ENCODE results near the gene SPARCL1. TPM values are rescaled to one million over a fixed set of nuclear protein-coding genes. Genes with fewer than 3 reads are reported as not detected.

SPARCL1 gene
- polyA plus RNA-seq, 3 donors, result not detected

GRCh38 chr4:87557348-87557747 lies 28.2 kb upstream of the SPARCL1 start:
- Mint-ChIP-seq H3K4me1 (peaks cover 6% of the 10 kb centered on the region), H3K9me3 (no peaks in the 10 kb centered on the region), H3K27me3 (ENCODE audit: low read depth in 3 of 3) (peaks cover 0 to 1% (median 0%) of the 10 kb centered on the region in 3 donors), H3K36me3 (no peaks in the 10 kb centered on the region), H3K4me3 (no peak overlapping the region), H3K27ac (no peak overlapping the region)
- H3K4me2 ChIP-seq (replicated peaks; ENCODE audit: extremely low read depth, low read length, poor library complexity, severe bottlenecking), result no peak overlapping the region
- no peak overlapping the region for H2AFZ ChIP-seq (ENCODE audit: insufficient read depth, low read depth, low read length, poor library complexity, severe bottlenecking)
- no peaks in the 10 kb centered on the region for H4K20me1 ChIP-seq (ENCODE audit: insufficient read depth, low read length)
- H3K4me3 ChIP-seq (replicated peaks in 1 of 3; ENCODE audit: low read depth in 2 of 3, low read length in 3 of 3), result no peak overlapping the region
- no peaks in the 10 kb centered on the region for H3K4me1 ChIP-seq (ENCODE audit: control insufficient read depth in 1 of 2, insufficient read depth in 2 of 2, low read length in 2 of 2)
- H3K79me2 ChIP-seq (ENCODE audit: insufficient read depth, low read length), result no peaks in the 10 kb centered on the region
- DNase-seq, result no peak
- H3K9me3 ChIP-seq (replicated peaks in 1 of 2; ENCODE audit: control insufficient read depth in 1 of 2, insufficient read depth in 1 of 2, low read length in 2 of 2), result no peaks in the 10 kb centered on the region
- no peak overlapping the region for H3K9ac ChIP-seq (ENCODE audit: insufficient read depth, low read length, poor library complexity, severe bottlenecking)
- no peaks in the 10 kb centered on the region for H3K36me3 ChIP-seq (replicated peaks in 1 of 2; ENCODE audit: control insufficient read depth in 1 of 2, insufficient read depth in 2 of 2, low read length in 2 of 2)
- intact Hi-C loops (cut with micrococcal nuclease), result no loop called here
- WGBS (ENCODE audit: insufficient coverage), result 100% methylated on average over 1 of the region's 2 CpGs
- H3K27ac ChIP-seq (ENCODE audit: low read depth in 1 of 2, low read length in 2 of 2), result no peak overlapping the region
- TF ChIP-seq, protein P1, sequence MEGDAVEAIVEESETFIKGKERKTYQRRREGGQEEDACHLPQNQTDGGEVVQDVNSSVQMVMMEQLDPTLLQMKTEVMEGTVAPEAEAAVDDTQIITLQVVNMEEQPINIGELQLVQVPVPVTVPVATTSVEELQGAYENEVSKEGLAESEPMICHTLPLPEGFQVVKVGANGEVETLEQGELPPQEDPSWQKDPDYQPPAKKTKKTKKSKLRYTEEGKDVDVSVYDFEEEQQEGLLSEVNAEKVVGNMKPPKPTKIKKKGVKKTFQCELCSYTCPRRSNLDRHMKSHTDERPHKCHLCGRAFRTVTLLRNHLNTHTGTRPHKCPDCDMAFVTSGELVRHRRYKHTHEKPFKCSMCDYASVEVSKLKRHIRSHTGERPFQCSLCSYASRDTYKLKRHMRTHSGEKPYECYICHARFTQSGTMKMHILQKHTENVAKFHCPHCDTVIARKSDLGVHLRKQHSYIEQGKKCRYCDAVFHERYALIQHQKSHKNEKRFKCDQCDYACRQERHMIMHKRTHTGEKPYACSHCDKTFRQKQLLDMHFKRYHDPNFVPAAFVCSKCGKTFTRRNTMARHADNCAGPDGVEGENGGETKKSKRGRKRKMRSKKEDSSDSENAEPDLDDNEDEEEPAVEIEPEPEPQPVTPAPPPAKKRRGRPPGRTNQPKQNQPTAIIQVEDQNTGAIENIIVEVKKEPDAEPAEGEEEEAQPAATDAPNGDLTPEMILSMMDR (IDR thresholded peaks at IDR 0.05), result no peak
- H3K27me3 ChIP-seq (ENCODE audit: control insufficient read depth in 2 of 2, insufficient read depth in 2 of 2, low read length in 2 of 2), result no peaks in the 10 kb centered on the region

GRCh38 chr4:87555773-87556619 lies 26.8 kb upstream of the SPARCL1 start:
- H3K9me3 Mint-ChIP-seq, result peaks cover 0 to 2% (median 0%) of the 10 kb centered on the region in 7 donors
- TF ChIP-seq, protein P1 (IDR thresholded peaks at IDR 0.05), result no peak
- no peak for DNase-seq
- H3K4me1 Mint-ChIP-seq, result peaks cover 6% of the 10 kb centered on the region
- no peaks in the 10 kb centered on the region for H3K27me3 ChIP-seq (ENCODE audit: control insufficient read depth in 2 of 2, insufficient read depth in 2 of 2, low read length in 2 of 2)
- H2AFZ ChIP-seq (ENCODE audit: insufficient read depth, low read depth, low read length, poor library complexity, severe bottlenecking), result no peak overlapping the region
- no peaks in the 10 kb centered on the region for H3K36me3 ChIP-seq (replicated peaks in 1 of 2; ENCODE audit: control insufficient read depth in 1 of 2, insufficient read depth in 2 of 2, low read length in 2 of 2)
- no peak overlapping the region for H3K4me3 Mint-ChIP-seq
- WGBS (ENCODE audit: insufficient coverage), result no CpG with 5 or more reads among the region's 5 CpGs
- H3K36me3 Mint-ChIP-seq, result no peaks in the 10 kb centered on the region
- intact Hi-C loops (cut with micrococcal nuclease), result no loop called here
- peaks cover 0 to 3% (median 0%) of the 10 kb centered on the region in 3 donors for H3K27me3 Mint-ChIP-seq (ENCODE audit: low read depth in 3 of 3)
- H3K4me3 ChIP-seq (replicated peaks in 1 of 3; ENCODE audit: low read depth in 2 of 3, low read length in 3 of 3), result no peak overlapping the region
- peak overlapping the region in 1 of 7 donors; percentile 29 for H3K27ac Mint-ChIP-seq
- no peak overlapping the region for H3K4me2 ChIP-seq (replicated peaks; ENCODE audit: extremely low read depth, low read length, poor library complexity, severe bottlenecking)
- H3K9ac ChIP-seq (ENCODE audit: insufficient read depth, low read length, poor library complexity, severe bottlenecking), result no peak overlapping the region
- no peaks in the 10 kb centered on the region for H4K20me1 ChIP-seq (ENCODE audit: insufficient read depth, low read length)
- H3K27ac ChIP-seq (ENCODE audit: low read depth in 1 of 2, low read length in 2 of 2), result no peak overlapping the region
- H3K4me1 ChIP-seq (ENCODE audit: control insufficient read depth in 1 of 2, insufficient read depth in 2 of 2, low read length in 2 of 2), result no peaks in the 10 kb centered on the region
- H3K79me2 ChIP-seq (ENCODE audit: insufficient read depth, low read length), result no peaks in the 10 kb centered on the region
- H3K9me3 ChIP-seq (replicated peaks in 1 of 2; ENCODE audit: control insufficient read depth in 1 of 2, insufficient read depth in 1 of 2, low read length in 2 of 2), result no peaks in the 10 kb centered on the region

All from CD14-positive monocyte (primary cell).